ENCODE measurements around the gene ZNF691.

DNA sequence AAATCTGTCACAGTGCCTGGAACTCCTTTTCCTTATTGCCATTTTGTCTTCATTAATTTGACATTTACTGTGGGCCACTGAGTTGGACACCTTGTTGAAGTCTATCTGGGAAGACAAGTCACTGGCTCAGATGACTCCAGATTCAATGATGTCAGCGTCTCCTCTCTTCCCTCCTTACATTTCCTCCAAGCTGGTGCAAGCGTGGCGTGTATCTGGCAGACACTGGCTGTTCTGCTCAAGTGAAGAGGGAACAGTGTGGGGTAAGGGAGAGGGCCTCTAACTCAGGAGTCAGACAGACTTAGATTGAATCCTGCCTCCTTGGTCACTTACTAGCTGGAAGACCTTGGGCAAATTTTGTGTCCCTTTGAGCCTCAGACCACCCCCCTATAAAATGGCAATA is 8.7 kb upstream of the ZNF691 start:
- TF ChIP-seq, protein P1, sequence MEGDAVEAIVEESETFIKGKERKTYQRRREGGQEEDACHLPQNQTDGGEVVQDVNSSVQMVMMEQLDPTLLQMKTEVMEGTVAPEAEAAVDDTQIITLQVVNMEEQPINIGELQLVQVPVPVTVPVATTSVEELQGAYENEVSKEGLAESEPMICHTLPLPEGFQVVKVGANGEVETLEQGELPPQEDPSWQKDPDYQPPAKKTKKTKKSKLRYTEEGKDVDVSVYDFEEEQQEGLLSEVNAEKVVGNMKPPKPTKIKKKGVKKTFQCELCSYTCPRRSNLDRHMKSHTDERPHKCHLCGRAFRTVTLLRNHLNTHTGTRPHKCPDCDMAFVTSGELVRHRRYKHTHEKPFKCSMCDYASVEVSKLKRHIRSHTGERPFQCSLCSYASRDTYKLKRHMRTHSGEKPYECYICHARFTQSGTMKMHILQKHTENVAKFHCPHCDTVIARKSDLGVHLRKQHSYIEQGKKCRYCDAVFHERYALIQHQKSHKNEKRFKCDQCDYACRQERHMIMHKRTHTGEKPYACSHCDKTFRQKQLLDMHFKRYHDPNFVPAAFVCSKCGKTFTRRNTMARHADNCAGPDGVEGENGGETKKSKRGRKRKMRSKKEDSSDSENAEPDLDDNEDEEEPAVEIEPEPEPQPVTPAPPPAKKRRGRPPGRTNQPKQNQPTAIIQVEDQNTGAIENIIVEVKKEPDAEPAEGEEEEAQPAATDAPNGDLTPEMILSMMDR (IDR thresholded peaks at IDR 0.05; ENCODE audit: insufficient read depth, low read length, poor library complexity, severe bottlenecking): no peak
- no peak for TF ChIP-seq EZH2phosphoT487 (conservative IDR thresholded peaks at IDR 0.05; ENCODE audit: low read length)
